Measurements from ENCODE around the gene TRIM15. TPM values are rescaled to one million over a fixed set of nuclear protein-coding genes. Genes with fewer than 3 reads are reported as not detected.
"Not testable (repeated sequence)": the region's sequence is repeated elsewhere in the genome, so short reads cannot be mapped to it uniquely, and the experiment has no call there.

The TRIM15 gene
- total and polyA plus RNA-seq, 2 donors (not counting 3 experiments of a cell fraction or from before 2014, with no cell fraction given) = not detected

GRCh38 chr6:30164714-30165113 lies 1.4 kb downstream of the TRIM15 start:
- dilution Hi-C loops (cut with MboI; ENCODE audit: extremely low pct_ligation_motif_present, low sequenced_read_pairs) (no loop called here), intact Hi-C loops (cut with micrococcal nuclease) (no loop called here)
- no TSS peak for BruUV-seq (replicated peaks)
- no peak for TF ChIP-seq GATA2 (IDR thresholded peaks at IDR 0.05; ENCODE audit: insufficient read depth, insufficient read length, low read depth, low read length)
- TF ChIP-seq CTCF (IDR thresholded peaks at IDR 0.05; ENCODE audit: extremely low read depth in 1 of 2, insufficient read depth in 1 of 2, low read depth in 1 of 2, low read length in 2 of 2) = no peak
- TF ChIP-seq MAX (IDR thresholded peaks at IDR 0.05; ENCODE audit: insufficient read depth, insufficient read length) = no peak
- no peak for TF ChIP-seq EZH2 (IDR thresholded peaks at IDR 0.05; ENCODE audit: borderline replicate concordance, low read depth, low read length, severe bottlenecking)
- no peak for TF ChIP-seq JUN (IDR thresholded peaks at IDR 0.05; ENCODE audit: borderline replicate concordance, insufficient read depth, insufficient read length, low read depth)
- no peak for TF ChIP-seq POLR2AphosphoS5 (IDR thresholded peaks at IDR 0.05; ENCODE audit: insufficient read depth, low read depth, low read length)
- Histone ChIP-seq H3K36me3 (ENCODE audit: control insufficient read depth in 2 of 2, extremely low read depth in 1 of 2, insufficient read depth in 2 of 2, low read length in 2 of 2) (no peaks in the 10 kb centered on the region), H3K9me1 (replicated peaks; ENCODE audit: control insufficient read depth, extremely low read depth, insufficient read depth, low read length) (no peaks in the 10 kb centered on the region), H3K27me3 (ENCODE audit: control insufficient read depth in 2 of 2, insufficient read depth in 2 of 2, low read length in 2 of 2) (peaks cover 23 to 30% of the 10 kb centered on the region in 2 experiments), H3K79me2 (ENCODE audit: control insufficient read depth, insufficient read depth, low read length) (no peaks in the 10 kb centered on the region), H3K4me1 (ENCODE audit: control insufficient read depth, extremely low read depth, insufficient read depth, low read length) (no peaks in the 10 kb centered on the region), H2AFZ (ENCODE audit: low read depth, low read length) (no peak overlapping the region), H3K27ac (ENCODE audit: insufficient read depth, low read depth, low read length) (no peak overlapping the region), H4K20me1 (replicated peaks; ENCODE audit: control insufficient read depth, extremely low read depth, insufficient read depth, low read length) (no peaks in the 10 kb centered on the region), H3K4me3 (replicated peaks in 1 of 3; ENCODE audit: insufficient read depth in 1 of 3, low read depth in 1 of 3, low read length in 3 of 3) (no peak overlapping the region), H3K4me2 (ENCODE audit: insufficient read depth, low read length) (no peak overlapping the region), H3K9me3 (replicated peaks; ENCODE audit: control insufficient read depth, insufficient read depth, low read length) (no peaks in the 10 kb centered on the region), H3K9ac (replicated peaks; ENCODE audit: extremely low read depth, insufficient read depth, low read length) (no peak overlapping the region)
- no peak for FAIRE-seq
- DNase-seq (ENCODE audit: low read depth, low spot score) = no peak
- POLR2A ChIA-PET = no interaction called here
- CTCF ChIA-PET = no interaction called here

GRCh38 chr6:30165238-30165637 lies 1.9 kb downstream of the TRIM15 start:
- not testable (repeated sequence) for DNase-seq (ENCODE audit: low read depth, low spot score); BruUV-seq (replicated peaks)
- H3K27me3 ChIP-seq (ENCODE audit: control insufficient read depth in 2 of 2, insufficient read depth in 2 of 2, low read length in 2 of 2) = peaks cover 23 to 34% of the 10 kb centered on the region in 2 experiments

More at GRCh38 chr6:30165238-30165637, 1.9 kb downstream of the TRIM15 start:
- H3K9me3 ChIP-seq (replicated peaks; ENCODE audit: control insufficient read depth, insufficient read depth, low read length); CTCF ChIA-PET; H2AFZ ChIP-seq (ENCODE audit: low read depth, low read length); FAIRE-seq; H4K20me1 ChIP-seq (replicated peaks; ENCODE audit: control insufficient read depth, extremely low read depth, insufficient read depth, low read length); H3K4me1 ChIP-seq (ENCODE audit: control insufficient read depth, extremely low read depth, insufficient read depth, low read length); H3K9me1 ChIP-seq (replicated peaks; ENCODE audit: control insufficient read depth, extremely low read depth, insufficient read depth, low read length); intact Hi-C loops (cut with micrococcal nuclease); H3K4me2 ChIP-seq (ENCODE audit: insufficient read depth, low read length); dilution Hi-C loops (cut with MboI; ENCODE audit: extremely low pct_ligation_motif_present, low sequenced_read_pairs); POLR2A ChIA-PET; H3K79me2 ChIP-seq (ENCODE audit: control insufficient read depth, insufficient read depth, low read length); H3K4me3 ChIP-seq (replicated peaks in 1 of 3; ENCODE audit: insufficient read depth in 1 of 3, low read depth in 1 of 3, low read length in 3 of 3); H3K27ac ChIP-seq (ENCODE audit: insufficient read depth, low read depth, low read length); H3K36me3 ChIP-seq (ENCODE audit: control insufficient read depth in 2 of 2, extremely low read depth in 1 of 2, insufficient read depth in 2 of 2, low read length in 2 of 2); H3K9ac ChIP-seq (replicated peaks; ENCODE audit: extremely low read depth, insufficient read depth, low read length): not testable (repeated sequence)

Measured in endothelial cell of umbilical vein (primary cell).